GM12878 (cell line): ENCODE data around the gene DEXI. TPM values are rescaled to one million over a fixed set of nuclear protein-coding genes. Genes with fewer than 3 reads are reported as not detected.
A peak's percentile ranks its signal among the peaks of the same experiment; 100 is the strongest.

Experiments used
- BCL11A ChIP-seq: IDR thresholded peaks from 2 replicates; pipeline ENCODE4 v1.6.1; 2011; ENCODE audit warnings: low read depth, low read length
- CREB1 ChIP-seq: IDR thresholded peaks from 2 replicates; pipeline ENCODE4 v1.6.1; 2012; ENCODE audit warnings: low read depth, mild to moderate bottlenecking, inconsistent platforms
- FOXM1 ChIP-seq: IDR thresholded peaks from 2 replicates; pipeline ENCODE4 v1.6.1; 2012; ENCODE audit warnings: low read depth, mild to moderate bottlenecking, inconsistent platforms, low read length, moderate library complexity
- JUND ChIP-seq: IDR thresholded peaks from 2 replicates; pipeline ENCODE4 v1.6.1; 2012; ENCODE audit warnings: low read depth, mild to moderate bottlenecking, low read length, improper control_type of control experiment, moderate library complexity
- MTA2 ChIP-seq: fragments of 450-650 bp; IDR thresholded peaks from 2 replicates; pipeline ENCODE4 v1.6.1; 2016; ENCODE audit warnings: low read depth, mild to moderate bottlenecking, moderate library complexity
- NR2C2 ChIP-seq: IDR thresholded peaks from 2 replicates; pipeline ENCODE4 v1.6.1; 2011; ENCODE audit warnings: borderline replicate concordance, low read depth; ENCODE audit not compliant: control insufficient read depth, insufficient read length
- POLR2A ChIP-seq: IDR thresholded peaks from 2 replicates; pipeline ENCODE4 v1.6.1; 2011; ENCODE audit warnings: low read depth, mild to moderate bottlenecking, low read length
- SIX5 ChIP-seq: IDR thresholded peaks from 2 replicates; pipeline ENCODE4 v1.6.1; 2011; ENCODE audit warnings: mild to moderate bottlenecking, low read depth, low read length, moderate library complexity; ENCODE audit not compliant: severe bottlenecking
- SREBF2 ChIP-seq: IDR thresholded peaks from 2 replicates; pipeline ENCODE4 v1.6.1; 2012; ENCODE audit warnings: mild to moderate bottlenecking, low read length
- SUZ12 ChIP-seq: fragments of 200-600 bp; sonication (generic); IDR thresholded peaks from one replicate; pipeline ENCODE4 v1.6.1; 2018; ENCODE audit warnings: antibody characterized with exemption, mild to moderate bottlenecking; ENCODE audit not compliant: unreplicated experiment
- ZNF217 ChIP-seq: fragments of 450-650 bp; IDR thresholded peaks from 2 replicates; pipeline ENCODE4 v1.6.1; 2017; ENCODE audit warnings: antibody characterized with exemption, mild to moderate bottlenecking
- ZNF24 ChIP-seq: fragments of 450-650 bp; IDR thresholded peaks from 2 replicates; pipeline ENCODE4 v1.6.1; 2017; ENCODE audit warnings: antibody characterized with exemption, mild to moderate bottlenecking
- polyA plus RNA-seq, 11 experiments: library from polyadenylated mRNA; depleted of rRNA in 4 of 11; unstranded in 6 of 11; stranded (reverse) in 5 of 11; fragments of >200 nt; fragmentation: Nextera tagmentation in 4 of 11; fragmentation: Illumina TruSeq in 1 of 11; extraction: Ambion mirVana in 4 of 11; extraction: Trizol in 1 of 11; gene quantifications; 1 replicate in 1 of 11; 2 replicates in 10 of 11; pipeline versions ENCODE4 v1.2.1 to v1.2.3, GENCODE V29; 2011 to 2016; ENCODE audit warnings: inconsistent platforms in 2 of 11, missing spikeins in 2 of 11, low read depth in 1 of 11
- total RNA-seq, 4 experiments: library from RNA; depleted of rRNA in 3 of 4; stranded (reverse); fragments of >200 nt in 3 of 4; fragmentation: Illumina TruSeq in 1 of 4; extraction: Trizol in 1 of 4; gene quantifications; 2 replicates each; pipeline versions ENCODE4 v1.2.1 to v1.2.3, GENCODE V29; 2013 to 2021
- TF ChIP-seq, protein P1 (sequence below): fragments of 450-650 bp; IDR thresholded peaks from 2 replicates; pipeline ENCODE4 v1.6.1; 2018; ENCODE audit warnings: mild to moderate bottlenecking, low read depth, moderate library complexity; ENCODE audit not compliant: partially characterized antibody
- TF ChIP-seq, protein P2 (sequence below): fragments of 450-650 bp; IDR thresholded peaks from 2 replicates; pipeline ENCODE4 v1.6.1; 2014; ENCODE audit warnings: mild to moderate bottlenecking
- TF ChIP-seq, protein P3 (sequence below): IDR thresholded peaks from 2 replicates; pipeline ENCODE4 v1.6.1; 2012; ENCODE audit warnings: mild to moderate bottlenecking, low read depth, low read length
- TF ChIP-seq, protein P4 (sequence below): fragments of 450-650 bp; IDR thresholded peaks from 2 replicates; pipeline ENCODE4 v1.6.1; 2016; ENCODE audit warnings: mild to moderate bottlenecking, moderate library complexity, borderline replicate concordance
- TF ChIP-seq, protein P5 (sequence below): IDR thresholded peaks from 2 replicates; pipeline ENCODE4 v1.6.1; 2011; ENCODE audit warnings: mild to moderate bottlenecking, low read depth, low read length, moderate library complexity; ENCODE audit not compliant: insufficient replicate concordance

DEXI gene
- total and polyA plus RNA-seq, 10 of the 15 experiments (the other 5 are each of a cell fraction or from before 2014, with no cell fraction given), result 1.4 to 26.3 (median 18.4) TPM

DNA sequence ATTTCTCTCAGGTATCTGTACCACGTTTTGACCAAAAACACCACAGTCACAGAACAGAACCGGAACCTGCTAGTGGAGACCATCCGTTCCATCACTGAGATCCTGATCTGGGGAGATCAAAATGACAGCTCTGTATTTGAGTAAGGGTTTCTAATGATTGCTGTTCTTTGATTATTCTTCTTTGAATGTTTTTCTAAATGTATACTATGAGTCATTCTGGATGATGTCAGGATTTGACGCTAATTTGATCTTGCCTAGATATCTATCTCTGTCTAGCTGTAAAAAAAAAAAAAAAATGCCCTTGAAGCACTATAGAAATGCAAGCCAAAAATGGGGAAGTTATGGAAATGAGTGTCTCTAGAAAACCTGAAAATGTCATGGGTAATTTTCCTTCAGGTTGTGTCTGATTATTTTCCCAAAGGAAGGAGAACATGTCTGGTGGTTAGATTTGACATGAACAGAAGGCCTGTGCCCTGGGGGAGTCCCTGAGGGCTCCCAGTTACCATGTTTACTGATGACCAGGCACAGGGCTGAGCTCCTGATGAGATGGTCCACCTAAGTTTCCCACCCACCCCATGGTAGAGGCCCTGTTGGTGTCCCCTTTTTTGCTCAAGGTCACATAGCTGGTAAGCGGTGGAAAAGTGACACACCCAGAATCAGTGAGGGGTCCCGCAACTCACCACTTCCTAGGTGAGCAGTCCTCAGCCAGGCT is 15.7 kb upstream of the DEXI start (continued):
- TF ChIP-seq, protein P1, sequence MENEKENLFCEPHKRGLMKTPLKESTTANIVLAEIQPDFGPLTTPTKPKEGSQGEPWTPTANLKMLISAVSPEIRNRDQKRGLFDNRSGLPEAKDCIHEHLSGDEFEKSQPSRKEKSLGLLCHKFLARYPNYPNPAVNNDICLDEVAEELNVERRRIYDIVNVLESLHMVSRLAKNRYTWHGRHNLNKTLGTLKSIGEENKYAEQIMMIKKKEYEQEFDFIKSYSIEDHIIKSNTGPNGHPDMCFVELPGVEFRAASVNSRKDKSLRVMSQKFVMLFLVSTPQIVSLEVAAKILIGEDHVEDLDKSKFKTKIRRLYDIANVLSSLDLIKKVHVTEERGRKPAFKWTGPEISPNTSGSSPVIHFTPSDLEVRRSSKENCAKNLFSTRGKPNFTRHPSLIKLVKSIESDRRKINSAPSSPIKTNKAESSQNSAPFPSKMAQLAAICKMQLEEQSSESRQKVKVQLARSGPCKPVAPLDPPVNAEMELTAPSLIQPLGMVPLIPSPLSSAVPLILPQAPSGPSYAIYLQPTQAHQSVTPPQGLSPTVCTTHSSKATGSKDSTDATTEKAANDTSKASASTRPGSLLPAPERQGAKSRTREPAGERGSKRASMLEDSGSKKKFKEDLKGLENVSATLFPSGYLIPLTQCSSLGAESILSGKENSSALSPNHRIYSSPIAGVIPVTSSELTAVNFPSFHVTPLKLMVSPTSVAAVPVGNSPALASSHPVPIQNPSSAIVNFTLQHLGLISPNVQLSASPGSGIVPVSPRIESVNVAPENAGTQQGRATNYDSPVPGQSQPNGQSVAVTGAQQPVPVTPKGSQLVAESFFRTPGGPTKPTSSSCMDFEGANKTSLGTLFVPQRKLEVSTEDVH, result no peak
- peak; percentile 68; the same call in 1 of the 2 replicates for TF ChIP-seq MTA2
- TF ChIP-seq NR2C2, result no peak
- TF ChIP-seq BCL11A, result 0 out of 2 replicates have a peak, but pooled peaks have one; percentile 17
- no peak for TF ChIP-seq POLR2A
- TF ChIP-seq, protein P2, sequence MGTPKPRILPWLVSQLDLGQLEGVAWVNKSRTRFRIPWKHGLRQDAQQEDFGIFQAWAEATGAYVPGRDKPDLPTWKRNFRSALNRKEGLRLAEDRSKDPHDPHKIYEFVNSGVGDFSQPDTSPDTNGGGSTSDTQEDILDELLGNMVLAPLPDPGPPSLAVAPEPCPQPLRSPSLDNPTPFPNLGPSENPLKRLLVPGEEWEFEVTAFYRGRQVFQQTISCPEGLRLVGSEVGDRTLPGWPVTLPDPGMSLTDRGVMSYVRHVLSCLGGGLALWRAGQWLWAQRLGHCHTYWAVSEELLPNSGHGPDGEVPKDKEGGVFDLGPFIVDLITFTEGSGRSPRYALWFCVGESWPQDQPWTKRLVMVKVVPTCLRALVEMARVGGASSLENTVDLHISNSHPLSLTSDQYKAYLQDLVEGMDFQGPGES, result no peak
- TF ChIP-seq, protein P3, sequence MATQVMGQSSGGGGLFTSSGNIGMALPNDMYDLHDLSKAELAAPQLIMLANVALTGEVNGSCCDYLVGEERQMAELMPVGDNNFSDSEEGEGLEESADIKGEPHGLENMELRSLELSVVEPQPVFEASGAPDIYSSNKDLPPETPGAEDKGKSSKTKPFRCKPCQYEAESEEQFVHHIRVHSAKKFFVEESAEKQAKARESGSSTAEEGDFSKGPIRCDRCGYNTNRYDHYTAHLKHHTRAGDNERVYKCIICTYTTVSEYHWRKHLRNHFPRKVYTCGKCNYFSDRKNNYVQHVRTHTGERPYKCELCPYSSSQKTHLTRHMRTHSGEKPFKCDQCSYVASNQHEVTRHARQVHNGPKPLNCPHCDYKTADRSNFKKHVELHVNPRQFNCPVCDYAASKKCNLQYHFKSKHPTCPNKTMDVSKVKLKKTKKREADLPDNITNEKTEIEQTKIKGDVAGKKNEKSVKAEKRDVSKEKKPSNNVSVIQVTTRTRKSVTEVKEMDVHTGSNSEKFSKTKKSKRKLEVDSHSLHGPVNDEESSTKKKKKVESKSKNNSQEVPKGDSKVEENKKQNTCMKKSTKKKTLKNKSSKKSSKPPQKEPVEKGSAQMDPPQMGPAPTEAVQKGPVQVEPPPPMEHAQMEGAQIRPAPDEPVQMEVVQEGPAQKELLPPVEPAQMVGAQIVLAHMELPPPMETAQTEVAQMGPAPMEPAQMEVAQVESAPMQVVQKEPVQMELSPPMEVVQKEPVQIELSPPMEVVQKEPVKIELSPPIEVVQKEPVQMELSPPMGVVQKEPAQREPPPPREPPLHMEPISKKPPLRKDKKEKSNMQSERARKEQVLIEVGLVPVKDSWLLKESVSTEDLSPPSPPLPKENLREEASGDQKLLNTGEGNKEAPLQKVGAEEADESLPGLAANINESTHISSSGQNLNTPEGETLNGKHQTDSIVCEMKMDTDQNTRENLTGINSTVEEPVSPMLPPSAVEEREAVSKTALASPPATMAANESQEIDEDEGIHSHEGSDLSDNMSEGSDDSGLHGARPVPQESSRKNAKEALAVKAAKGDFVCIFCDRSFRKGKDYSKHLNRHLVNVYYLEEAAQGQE, result no peak
- TF ChIP-seq SIX5, result no peak
- no peak for TF ChIP-seq JUND
- TF ChIP-seq FOXM1, result peak; percentile 74; the same call in 1 of the 2 replicates
- no peak for TF ChIP-seq SREBF2
- no peak for TF ChIP-seq ZNF24
- TF ChIP-seq ZNF217, result no peak
- no peak for TF ChIP-seq SUZ12
- TF ChIP-seq, protein P4, sequence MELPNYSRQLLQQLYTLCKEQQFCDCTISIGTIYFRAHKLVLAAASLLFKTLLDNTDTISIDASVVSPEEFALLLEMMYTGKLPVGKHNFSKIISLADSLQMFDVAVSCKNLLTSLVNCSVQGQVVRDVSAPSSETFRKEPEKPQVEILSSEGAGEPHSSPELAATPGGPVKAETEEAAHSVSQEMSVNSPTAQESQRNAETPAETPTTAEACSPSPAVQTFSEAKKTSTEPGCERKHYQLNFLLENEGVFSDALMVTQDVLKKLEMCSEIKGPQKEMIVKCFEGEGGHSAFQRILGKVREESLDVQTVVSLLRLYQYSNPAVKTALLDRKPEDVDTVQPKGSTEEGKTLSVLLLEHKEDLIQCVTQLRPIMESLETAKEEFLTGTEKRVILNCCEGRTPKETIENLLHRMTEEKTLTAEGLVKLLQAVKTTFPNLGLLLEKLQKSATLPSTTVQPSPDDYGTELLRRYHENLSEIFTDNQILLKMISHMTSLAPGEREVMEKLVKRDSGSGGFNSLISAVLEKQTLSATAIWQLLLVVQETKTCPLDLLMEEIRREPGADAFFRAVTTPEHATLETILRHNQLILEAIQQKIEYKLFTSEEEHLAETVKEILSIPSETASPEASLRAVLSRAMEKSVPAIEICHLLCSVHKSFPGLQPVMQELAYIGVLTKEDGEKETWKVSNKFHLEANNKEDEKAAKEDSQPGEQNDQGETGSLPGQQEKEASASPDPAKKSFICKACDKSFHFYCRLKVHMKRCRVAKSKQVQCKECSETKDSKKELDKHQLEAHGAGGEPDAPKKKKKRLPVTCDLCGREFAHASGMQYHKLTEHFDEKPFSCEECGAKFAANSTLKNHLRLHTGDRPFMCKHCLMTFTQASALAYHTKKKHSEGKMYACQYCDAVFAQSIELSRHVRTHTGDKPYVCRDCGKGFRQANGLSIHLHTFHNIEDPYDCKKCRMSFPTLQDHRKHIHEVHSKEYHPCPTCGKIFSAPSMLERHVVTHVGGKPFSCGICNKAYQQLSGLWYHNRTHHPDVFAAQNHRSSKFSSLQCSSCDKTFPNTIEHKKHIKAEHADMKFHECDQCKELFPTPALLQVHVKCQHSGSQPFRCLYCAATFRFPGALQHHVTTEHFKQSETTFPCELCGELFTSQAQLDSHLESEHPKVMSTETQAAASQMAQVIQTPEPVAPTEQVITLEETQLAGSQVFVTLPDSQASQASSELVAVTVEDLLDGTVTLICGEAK, result no peak
- peak; percentile 50; the same call in 1 of the 2 replicates for TF ChIP-seq CREB1
- TF ChIP-seq, protein P5, sequence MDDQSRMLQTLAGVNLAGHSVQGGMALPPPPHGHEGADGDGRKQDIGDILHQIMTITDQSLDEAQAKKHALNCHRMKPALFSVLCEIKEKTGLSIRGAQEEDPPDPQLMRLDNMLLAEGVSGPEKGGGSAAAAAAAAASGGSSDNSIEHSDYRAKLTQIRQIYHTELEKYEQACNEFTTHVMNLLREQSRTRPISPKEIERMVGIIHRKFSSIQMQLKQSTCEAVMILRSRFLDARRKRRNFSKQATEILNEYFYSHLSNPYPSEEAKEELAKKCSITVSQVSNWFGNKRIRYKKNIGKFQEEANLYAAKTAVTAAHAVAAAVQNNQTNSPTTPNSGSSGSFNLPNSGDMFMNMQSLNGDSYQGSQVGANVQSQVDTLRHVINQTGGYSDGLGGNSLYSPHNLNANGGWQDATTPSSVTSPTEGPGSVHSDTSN, result no peak
